Fibroblast of villous mesenchyme (primary cell): ENCODE results near the gene TMC3. TPM values are rescaled to one million over a fixed set of nuclear protein-coding genes. Genes with fewer than 3 reads are reported as not detected.

Experiments
- DNase-seq: peaks from one replicate; pipeline ENCODE4 v3.0.0-alpha.2; 2010; ENCODE audit warnings: low read depth
- H3K4me3 ChIP-seq: 2 replicates; pipeline ENCODE4 v1.5.1; 2011; ENCODE audit warnings: low read depth, mild to moderate bottlenecking, low read length
- CTCF ChIP-seq: IDR thresholded peaks from 2 replicates; pipeline ENCODE4 v1.5.1; 2012; ENCODE audit warnings: low read depth, mild to moderate bottlenecking, low read length; ENCODE audit not compliant: insufficient read depth
- total RNA-seq: library from RNA; depleted of rRNA; stranded (reverse); fragments of >200 nt; gene quantifications from 2 replicates; pipeline ENCODE4 v1.2.3, GENCODE V29; 2012

TMC3 gene
- total RNA-seq, 1 donor: not detected

- no peak overlapping the region for H3K4me3 ChIP-seq
- no peak for TF ChIP-seq CTCF
- DNase-seq: no peak
Measured at GRCh38 chr15:81294516-81294880, 79.5 kb downstream of the TMC3 start.

- no peak for DNase-seq
- no peak for TF ChIP-seq CTCF
Measured at GRCh38 chr15:81293728-81294515, 80.1 kb downstream of the TMC3 start.

GRCh38 chr15:81292523-81293001 is 81.5 kb downstream of the TMC3 start:
- no peak for DNase-seq
- TF ChIP-seq CTCF: no peak
- H3K4me3 ChIP-seq: no peak overlapping the region

More at GRCh38 chr15:81293728-81294515, 80.1 kb downstream of the TMC3 start:
- H3K4me3 ChIP-seq: no peak overlapping the region

GRCh38 chr15:81291916-81292522 is 82.0 kb downstream of the TMC3 start:
- no peak overlapping the region for H3K4me3 ChIP-seq
- DNase-seq: no peak
- TF ChIP-seq CTCF: no peak

- H3K4me3 ChIP-seq: no peak overlapping the region
- no peak for DNase-seq
- no peak for TF ChIP-seq CTCF
Measured at GRCh38 chr15:81289910-81290309, 84.1 kb downstream of the TMC3 start.

- TF ChIP-seq CTCF: no peak
- no peak overlapping the region for H3K4me3 ChIP-seq
- no peak for DNase-seq
Measured at GRCh38 chr15:81288616-81289015, 85.4 kb downstream of the TMC3 start.

- no peak for DNase-seq
- no peak overlapping the region for H3K4me3 ChIP-seq
- TF ChIP-seq CTCF: no peak
Measured at GRCh38 chr15:81288040-81288439, 86.0 kb downstream of the TMC3 start.
